Measurements from ENCODE around the gene AGAP2. TPM values are rescaled to one million over a fixed set of nuclear protein-coding genes. Genes with fewer than 3 reads are reported as not detected.
A peak's percentile ranks its signal among the peaks of the same experiment; 100 is the strongest.

Gene AGAP2
- total and polyA plus RNA-seq, 2 of the 13 experiments (the other 11 are each of a cell fraction or from before 2014, with no cell fraction given): 0.38 to 0.45 TPM

DNA sequence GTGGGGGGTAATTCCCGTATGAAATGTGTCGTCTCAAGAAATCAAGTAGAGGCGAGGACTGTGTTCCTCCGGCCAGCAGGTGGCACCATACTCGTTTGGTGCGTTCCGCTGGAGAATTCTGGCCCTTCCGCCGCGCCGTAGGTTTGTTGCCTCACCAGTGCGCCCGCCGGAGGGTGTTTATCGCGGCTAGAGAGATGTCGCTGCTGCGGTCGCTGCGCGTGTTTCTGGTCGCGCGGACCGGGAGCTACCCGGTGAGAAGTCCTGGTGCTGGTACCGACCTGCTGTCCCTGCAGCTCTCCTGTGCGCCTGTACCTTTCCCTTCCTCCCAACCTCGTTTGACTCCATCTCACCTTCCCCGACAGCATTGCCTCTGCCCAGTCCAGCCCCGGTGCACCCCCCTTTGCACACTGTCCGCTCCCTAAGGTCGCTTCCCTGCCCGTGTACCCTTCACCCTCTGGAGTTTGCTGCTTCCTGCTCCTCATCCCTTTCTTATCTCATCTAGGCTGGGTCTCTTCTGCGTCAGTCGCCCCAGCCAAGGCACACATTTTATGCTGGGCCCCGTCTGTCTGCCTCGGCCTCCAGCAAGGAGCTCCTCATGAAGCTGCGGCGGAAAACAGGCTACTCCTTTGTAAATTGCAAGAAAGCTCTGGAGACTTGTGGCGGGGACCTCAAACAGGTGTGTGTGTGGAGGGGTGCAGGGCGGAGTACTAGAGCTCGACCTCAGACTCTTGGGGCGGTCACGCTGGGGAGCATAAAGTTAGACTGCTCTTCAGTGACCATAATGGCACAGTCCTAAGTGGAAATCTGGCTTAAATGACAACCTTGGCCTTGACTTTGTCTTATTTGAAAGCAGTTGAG lies 44.3 kb upstream of the AGAP2 start, which contains the start of gene TSFM (continued):
- no peak for TF ChIP-seq MTA3 (CRISPR knock-in tag; IDR thresholded peaks at IDR 0.05)
- TF ChIP-seq ZNF552 (CRISPR knock-in tag; IDR thresholded peaks at IDR 0.05; ENCODE audit: borderline replicate concordance): no peak
- peak; percentile 94 for TF ChIP-seq FOXO1 (CRISPR knock-in tag; IDR thresholded peaks at IDR 0.05)
- 0 out of 2 replicates have a peak, but pooled peaks have one; percentile 21 for TF ChIP-seq GZF1 (CRISPR knock-in tag; IDR thresholded peaks at IDR 0.05)
- peak; percentile 61 for TF ChIP-seq ARNTL (CRISPR knock-in tag; IDR thresholded peaks at IDR 0.05)
- TF ChIP-seq, protein P1, sequence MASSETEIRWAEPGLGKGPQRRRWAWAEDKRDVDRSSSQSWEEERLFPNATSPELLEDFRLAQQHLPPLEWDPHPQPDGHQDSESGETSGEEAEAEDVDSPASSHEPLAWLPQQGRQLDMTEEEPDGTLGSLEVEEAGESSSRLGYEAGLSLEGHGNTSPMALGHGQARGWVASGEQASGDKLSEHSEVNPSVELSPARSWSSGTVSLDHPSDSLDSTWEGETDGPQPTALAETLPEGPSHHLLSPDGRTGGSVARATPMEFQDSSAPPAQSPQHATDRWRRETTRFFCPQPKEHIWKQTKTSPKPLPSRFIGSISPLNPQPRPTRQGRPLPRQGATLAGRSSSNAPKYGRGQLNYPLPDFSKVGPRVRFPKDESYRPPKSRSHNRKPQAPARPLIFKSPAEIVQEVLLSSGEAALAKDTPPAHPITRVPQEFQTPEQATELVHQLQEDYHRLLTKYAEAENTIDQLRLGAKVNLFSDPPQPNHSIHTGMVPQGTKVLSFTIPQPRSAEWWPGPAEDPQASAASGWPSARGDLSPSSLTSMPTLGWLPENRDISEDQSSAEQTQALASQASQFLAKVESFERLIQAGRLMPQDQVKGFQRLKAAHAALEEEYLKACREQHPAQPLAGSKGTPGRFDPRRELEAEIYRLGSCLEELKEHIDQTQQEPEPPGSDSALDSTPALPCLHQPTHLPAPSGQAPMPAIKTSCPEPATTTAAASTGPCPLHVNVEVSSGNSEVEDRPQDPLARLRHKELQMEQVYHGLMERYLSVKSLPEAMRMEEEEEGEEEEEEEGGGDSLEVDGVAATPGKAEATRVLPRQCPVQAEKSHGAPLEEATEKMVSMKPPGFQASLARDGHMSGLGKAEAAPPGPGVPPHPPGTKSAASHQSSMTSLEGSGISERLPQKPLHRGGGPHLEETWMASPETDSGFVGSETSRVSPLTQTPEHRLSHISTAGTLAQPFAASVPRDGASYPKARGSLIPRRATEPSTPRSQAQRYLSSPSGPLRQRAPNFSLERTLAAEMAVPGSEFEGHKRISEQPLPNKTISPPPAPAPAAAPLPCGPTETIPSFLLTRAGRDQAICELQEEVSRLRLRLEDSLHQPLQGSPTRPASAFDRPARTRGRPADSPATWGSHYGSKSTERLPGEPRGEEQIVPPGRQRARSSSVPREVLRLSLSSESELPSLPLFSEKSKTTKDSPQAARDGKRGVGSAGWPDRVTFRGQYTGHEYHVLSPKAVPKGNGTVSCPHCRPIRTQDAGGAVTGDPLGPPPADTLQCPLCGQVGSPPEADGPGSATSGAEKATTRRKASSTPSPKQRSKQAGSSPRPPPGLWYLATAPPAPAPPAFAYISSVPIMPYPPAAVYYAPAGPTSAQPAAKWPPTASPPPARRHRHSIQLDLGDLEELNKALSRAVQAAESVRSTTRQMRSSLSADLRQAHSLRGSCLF (CRISPR knock-in tag; IDR thresholded peaks at IDR 0.05; ENCODE audit: borderline replicate concordance): no peak
- TF ChIP-seq ZZZ3 (CRISPR knock-in tag; IDR thresholded peaks at IDR 0.05; ENCODE audit: borderline replicate concordance): no peak; the same call in 1 of the 2 replicates
- 0 out of 2 replicates have a peak, but pooled peaks have one; percentile 48 for TF ChIP-seq ZNF234 (CRISPR knock-in tag; conservative IDR thresholded peaks at IDR 0.05)
- TF ChIP-seq, protein P2, sequence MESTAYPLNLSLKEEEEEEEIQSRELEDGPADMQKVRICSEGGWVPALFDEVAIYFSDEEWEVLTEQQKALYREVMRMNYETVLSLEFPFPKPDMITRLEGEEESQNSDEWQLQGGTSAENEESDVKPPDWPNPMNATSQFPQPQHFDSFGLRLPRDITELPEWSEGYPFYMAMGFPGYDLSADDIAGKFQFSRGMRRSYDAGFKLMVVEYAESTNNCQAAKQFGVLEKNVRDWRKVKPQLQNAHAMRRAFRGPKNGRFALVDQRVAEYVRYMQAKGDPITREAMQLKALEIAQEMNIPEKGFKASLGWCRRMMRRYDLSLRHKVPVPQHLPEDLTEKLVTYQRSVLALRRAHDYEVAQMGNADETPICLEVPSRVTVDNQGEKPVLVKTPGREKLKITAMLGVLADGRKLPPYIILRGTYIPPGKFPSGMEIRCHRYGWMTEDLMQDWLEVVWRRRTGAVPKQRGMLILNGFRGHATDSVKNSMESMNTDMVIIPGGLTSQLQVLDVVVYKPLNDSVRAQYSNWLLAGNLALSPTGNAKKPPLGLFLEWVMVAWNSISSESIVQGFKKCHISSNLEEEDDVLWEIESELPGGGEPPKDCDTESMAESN (CRISPR knock-in tag; conservative IDR thresholded peaks at IDR 0.05): peak; percentile 91
- TF ChIP-seq ZBTB3 (CRISPR knock-in tag; IDR thresholded peaks at IDR 0.05; ENCODE audit: borderline replicate concordance, low read depth): no peak
- no peak for TF ChIP-seq SMARCC2 (IDR thresholded peaks at IDR 0.05)
- TF ChIP-seq TCF7 (IDR thresholded peaks at IDR 0.05; ENCODE audit: low read depth): no peak
- TF ChIP-seq HOXD1 (CRISPR knock-in tag; IDR thresholded peaks at IDR 0.05): peak; percentile 78; the same call in 1 of the 2 replicates
- TF ChIP-seq, protein P3, sequence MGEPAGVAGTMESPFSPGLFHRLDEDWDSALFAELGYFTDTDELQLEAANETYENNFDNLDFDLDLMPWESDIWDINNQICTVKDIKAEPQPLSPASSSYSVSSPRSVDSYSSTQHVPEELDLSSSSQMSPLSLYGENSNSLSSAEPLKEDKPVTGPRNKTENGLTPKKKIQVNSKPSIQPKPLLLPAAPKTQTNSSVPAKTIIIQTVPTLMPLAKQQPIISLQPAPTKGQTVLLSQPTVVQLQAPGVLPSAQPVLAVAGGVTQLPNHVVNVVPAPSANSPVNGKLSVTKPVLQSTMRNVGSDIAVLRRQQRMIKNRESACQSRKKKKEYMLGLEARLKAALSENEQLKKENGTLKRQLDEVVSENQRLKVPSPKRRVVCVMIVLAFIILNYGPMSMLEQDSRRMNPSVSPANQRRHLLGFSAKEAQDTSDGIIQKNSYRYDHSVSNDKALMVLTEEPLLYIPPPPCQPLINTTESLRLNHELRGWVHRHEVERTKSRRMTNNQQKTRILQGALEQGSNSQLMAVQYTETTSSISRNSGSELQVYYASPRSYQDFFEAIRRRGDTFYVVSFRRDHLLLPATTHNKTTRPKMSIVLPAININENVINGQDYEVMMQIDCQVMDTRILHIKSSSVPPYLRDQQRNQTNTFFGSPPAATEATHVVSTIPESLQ (CRISPR knock-in tag; conservative IDR thresholded peaks at IDR 0.05): 0 out of 2 replicates have a peak, but pooled peaks have one; percentile 25
- peak; percentile 96 for TF ChIP-seq XRCC5 (optimal IDR thresholded peaks at IDR 0.05; ENCODE audit: low read length)
- no peak for TF ChIP-seq NBN (conservative IDR thresholded peaks at IDR 0.05)
- TF ChIP-seq PRMT3 (CRISPR knock-in tag; IDR thresholded peaks at IDR 0.05; ENCODE audit: borderline replicate concordance, low read depth): no peak
- TF ChIP-seq MATR3 (CRISPR knock-in tag; IDR thresholded peaks at IDR 0.05): no peak
- peak; percentile 15; the same call in 1 of the 2 replicates for TF ChIP-seq HMG20A (CRISPR knock-in tag; IDR thresholded peaks at IDR 0.05; ENCODE audit: borderline replicate concordance)
- TF ChIP-seq SAFB2 (CRISPR knock-in tag; IDR thresholded peaks at IDR 0.05; ENCODE audit: borderline replicate concordance, low read depth): peak; percentile 92; the same call in 1 of the 2 replicates
- no peak for TF ChIP-seq ZNF773 (CRISPR knock-in tag; IDR thresholded peaks at IDR 0.05; ENCODE audit: borderline replicate concordance)
